Measurements from ENCODE around the gene GPR15LG.

GRCh38 chr10:84158550-84158949, 15.1 kb upstream of the GPR15LG start:
- no peak for TF ChIP-seq CTCF (IDR thresholded peaks at IDR 0.05)
- TF ChIP-seq POLR2A (IDR thresholded peaks at IDR 0.05) = no peak

All from body of pancreas (tissue), 4 donors.